B cell (primary cell): ENCODE measurements around the gene UNC79. TPM values are rescaled to one million over a fixed set of nuclear protein-coding genes. Genes with fewer than 3 reads are reported as not detected.
"Not testable (repeated sequence)": the region's sequence is repeated elsewhere in the genome, so short reads cannot be mapped to it uniquely, and the experiment has no call there.

ENCODE experiments used
- ATAC-seq: fragments of 200-7000 bp; cut with Tn5 transposase; one replicate; pipeline ENCODE4 v1.10.0; 2021; ENCODE audit warnings: low read depth, mild to moderate bottlenecking, moderate number of reproducible peaks, moderate library complexity
- CTCF ChIA-PET: fragments of 350-600 bp; sonication (Branson Sonifier 250); formaldehyde crosslinking; loops from one replicate; lab custom pipeline; 2021; ENCODE audit warnings: antibody characterized with exemption, inconsistent platforms; lab: Charles Lee
- POLR2A ChIA-PET: fragments of 350-600 bp; sonication (Branson Sonifier 250); formaldehyde crosslinking; loops from one replicate; lab custom pipeline; 2021; ENCODE audit warnings: antibody characterized with exemption; lab: Charles Lee
- DNase-seq: peaks from one replicate; pipeline ENCODE4 v3.0.0; 2013
- H2AFZ ChIP-seq: 2 replicates; pipeline ENCODE4 v1.6.1; 2012; ENCODE audit warnings: mild to moderate bottlenecking, low read depth, low read length; ENCODE audit not compliant: insufficient read depth, poor library complexity, severe bottlenecking
- H3K27ac ChIP-seq, 2 donors: 1 replicate in 1 of 2; 2 replicates in 1 of 2; pipeline ENCODE4 v1.5.1; 2012 to 2013; ENCODE audit warnings: low read length in 2 of 2, mild to moderate bottlenecking in 2 of 2, moderate library complexity in 1 of 2
- H3K27me3 ChIP-seq, 4 experiments: fragments of 200-600 bp in 1 of 4; sonication (generic) in 1 of 4; replicated peaks in 1 of 4; 1 replicate in 2 of 4; 2 replicates in 2 of 4; pipeline versions ENCODE4 v1.6.1 to v1.7.0; 2013 to 2016; ENCODE audit warnings: low read length in 3 of 4, mild to moderate bottlenecking in 2 of 4, mixed read lengths in 1 of 4, moderate library complexity in 1 of 4; ENCODE audit not compliant: insufficient read depth in 4 of 4, control insufficient read depth in 3 of 4; ENCODE audit errors: control extremely low read depth in 1 of 4
- H3K36me3 ChIP-seq, 2 experiments: replicated peaks in 1 of 2; 1 replicate in 1 of 2; 2 replicates in 1 of 2; pipeline versions ENCODE4 v1.6.1 to v1.7.1; 2013; ENCODE audit warnings: low read length in 1 of 2; ENCODE audit not compliant: insufficient read depth in 2 of 2, control insufficient read depth in 1 of 2; ENCODE audit errors: control extremely low read depth in 1 of 2, extremely low read depth in 1 of 2
- H3K4me1 ChIP-seq, 2 donors: fragments of 200-600 bp in 1 of 2; sonication (generic) in 1 of 2; 1 replicate in 1 of 2; 2 replicates in 1 of 2; pipeline versions ENCODE4 v1.5.1 to v1.6.1; 2013 to 2017; ENCODE audit warnings: low read length in 2 of 2; ENCODE audit not compliant: control insufficient read depth in 2 of 2, insufficient read depth in 2 of 2
- H3K4me2 ChIP-seq: replicated peaks from 2 replicates; pipeline ENCODE3; 2012; ENCODE audit warnings: mild to moderate bottlenecking, low read depth, low read length; ENCODE audit not compliant: poor library complexity, severe bottlenecking
- H3K4me3 ChIP-seq, 5 experiments: fragments of 200-600 bp in 1 of 5; sonication (generic) in 1 of 5; 1 replicate in 3 of 5; 2 replicates in 2 of 5; pipeline versions ENCODE4 v1.5.1 to v1.7.0; 2011 to 2016; ENCODE audit warnings: low read length in 4 of 5, mild to moderate bottlenecking in 4 of 5, low read depth in 2 of 5, control low read depth in 1 of 5, moderate library complexity in 1 of 5; ENCODE audit not compliant: insufficient read depth in 1 of 5; ENCODE audit errors: control extremely low read depth in 1 of 5, extremely low read depth in 1 of 5
- H3K79me2 ChIP-seq: fragments of 200-600 bp; sonication (generic); one replicate; pipeline ENCODE4 v1.6.0; 2016; ENCODE audit warnings: low read length; ENCODE audit not compliant: control insufficient read depth, insufficient read depth
- H3K9ac ChIP-seq: fragments of 200-600 bp; sonication (generic); 2 replicates; pipeline ENCODE4 v1.6.1; 2017; ENCODE audit warnings: mild to moderate bottlenecking, low read length, moderate library complexity
- H3K9me3 ChIP-seq, 3 donors: one replicate each; pipeline versions ENCODE4 v1.6.1 to v1.7.1; 2013; ENCODE audit warnings: low read length in 2 of 3; ENCODE audit not compliant: control insufficient read depth in 2 of 3, insufficient read depth in 1 of 3; ENCODE audit errors: control extremely low read depth in 1 of 3
- H4K20me1 ChIP-seq: 2 replicates; pipeline ENCODE4 v1.6.0; 2012; ENCODE audit warnings: mild to moderate bottlenecking, low read length; ENCODE audit not compliant: insufficient read depth, control insufficient read depth, poor library complexity, severe bottlenecking
- H3K27ac Mint-ChIP-seq: one replicate; pipeline ENCODE4 v1.8.0; 2021; ENCODE audit warnings: mixed read lengths
- H3K27me3 Mint-ChIP-seq: one replicate; pipeline ENCODE4 v1.8.0; 2021; ENCODE audit warnings: mixed read lengths
- H3K4me1 Mint-ChIP-seq: one replicate; pipeline ENCODE4 v1.8.0; 2021; ENCODE audit warnings: mixed read lengths
- H3K4me3 Mint-ChIP-seq: one replicate; pipeline ENCODE4 v1.8.0; 2021; ENCODE audit warnings: mixed read lengths
- H3K9me3 Mint-ChIP-seq: one replicate; pipeline ENCODE4 v1.8.0; 2022; ENCODE audit warnings: mixed read lengths; ENCODE audit not compliant: insufficient read depth
- CTCF ChIP-seq: fragments of 200-600 bp; IDR thresholded peaks from one replicate; pipeline ENCODE4 v1.8.0; 2022; ENCODE audit warnings: antibody characterized with exemption, mild to moderate bottlenecking
- EZH2 ChIP-seq: IDR thresholded peaks from 2 replicates; pipeline ENCODE4 v1.6.1; 2012; ENCODE audit warnings: borderline replicate concordance, low read depth, mild to moderate bottlenecking, moderate library complexity, low read length; ENCODE audit not compliant: insufficient read depth, poor library complexity, severe bottlenecking
- WGBS: methylation state at CpG from one replicate; pipeline ENCODE4 v1.1.5; 2013; ENCODE audit warnings: missing lambda C conversion rate; ENCODE audit not compliant: insufficient coverage; 5-methylcytosine and 5-hydroxymethylcytosine counted together
- intact Hi-C: fragments of 100-400 bp; cut with micrococcal nuclease; formaldehyde crosslinking; loops from one replicate; pipeline ENCODE4 v1.10.0; 2022
- polyA plus RNA-seq: library from polyadenylated mRNA; depleted of rRNA; stranded (reverse); fragments of >200 nt; gene quantifications from 2 replicates; pipeline ENCODE4 v1.2.3, GENCODE V29; 2012
- total RNA-seq, 2 donors: library from RNA; stranded (reverse); fragments of 120-200 nt in 1 of 2; gene quantifications; 1 replicate in 1 of 2; 2 replicates in 1 of 2; pipeline versions ENCODE4 v1.2.3 to v1.2.4, GENCODE V29; 2013 to 2022

UNC79 gene
- total and polyA plus RNA-seq, 2 donors (not counting 1 experiment from before 2014, with no cell fraction given) = 0.04 to 0.15 TPM

DNA sequence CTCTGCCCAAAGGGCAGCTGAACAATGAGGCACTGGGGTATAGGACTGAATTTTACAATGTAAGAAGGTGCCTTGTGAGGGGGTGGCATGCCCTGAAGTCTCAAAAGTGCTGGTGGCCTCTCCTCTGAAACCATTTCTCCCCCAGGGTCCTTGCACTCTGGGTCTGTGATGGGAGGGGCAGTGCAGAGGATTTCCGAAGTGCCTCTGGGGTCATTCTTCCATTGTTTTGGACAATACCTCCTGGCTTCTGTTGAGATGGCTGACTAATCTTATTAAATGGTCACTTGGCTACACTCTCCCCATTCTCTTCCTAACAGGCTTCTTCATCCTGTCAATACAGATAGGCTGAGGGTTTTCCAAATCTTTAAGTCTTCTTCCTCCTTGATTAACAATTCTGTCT, 59.3 kb downstream of the UNC79 start:
- no peak overlapping the region for H3K4me3 Mint-ChIP-seq
- no peak overlapping the region for H3K4me3 ChIP-seq
- no peak overlapping the region for H2AFZ ChIP-seq
- H3K4me2 ChIP-seq = no peak overlapping the region
- H3K9ac ChIP-seq = no peak overlapping the region
- peaks cover 0 to 3% of the 10 kb centered on the region in 2 donors for H3K4me1 ChIP-seq
- H3K9me3 Mint-ChIP-seq = peaks cover 12% of the 10 kb centered on the region
- H3K27ac ChIP-seq = no peak overlapping the region
- no peaks in the 10 kb centered on the region for H4K20me1 ChIP-seq
- H3K27me3 ChIP-seq = peaks cover 0 to 2% (median 0%) of the 10 kb centered on the region in 4 experiments
- DNase-seq (no peak), ATAC-seq (no peak)
- H3K36me3 ChIP-seq = no peaks in the 10 kb centered on the region
- TF ChIP-seq EZH2 = no peak
- TF ChIP-seq CTCF = no peak
- peaks cover 10% of the 10 kb centered on the region for H3K4me1 Mint-ChIP-seq
- peaks cover 0 to 22% (median 19%) of the 10 kb centered on the region in 3 donors for H3K9me3 ChIP-seq
- peaks cover 5% of the 10 kb centered on the region for H3K27me3 Mint-ChIP-seq
- H3K27ac Mint-ChIP-seq = no peak overlapping the region
- ChIA-PET POLR2A (no interaction called here), CTCF (interaction anchor here (0.7 kb wide), 1 partner anchor 117 kb away, joined by 3 read pairs; no protein-coding TSS in a partner anchor)
- H3K79me2 ChIP-seq = no peaks in the 10 kb centered on the region
- no CpG with 5 or more reads among the region's 1 CpG for WGBS
- intact Hi-C loops = no loop called here

GRCh38 chr14:93493054-93493453, 62.3 kb downstream of the UNC79 start:
- Histone ChIP-seq H3K4me2 (no peak overlapping the region), H3K9ac (no peak overlapping the region), H3K4me3 (no peak overlapping the region), H3K27ac (no peak overlapping the region), H3K36me3 (no peaks in the 10 kb centered on the region), H4K20me1 (no peaks in the 10 kb centered on the region), H3K4me1 (peaks cover 0 to 3% of the 10 kb centered on the region in 2 donors), H3K79me2 (no peaks in the 10 kb centered on the region), H3K27me3 (no peaks in the 10 kb centered on the region), H2AFZ (no peak overlapping the region), H3K9me3 (peaks cover 0 to 22% (median 19%) of the 10 kb centered on the region in 3 donors)
- Mint-ChIP-seq H3K4me3 (no peak overlapping the region), H3K27ac (no peak overlapping the region), H3K9me3 (peaks cover 18% of the 10 kb centered on the region), H3K4me1 (peaks cover 10% of the 10 kb centered on the region), H3K27me3 (no peaks in the 10 kb centered on the region)
- POLR2A ChIA-PET = no interaction called here
- WGBS = 93% methylated on average over 5 of the region's 5 CpGs
- TF ChIP-seq CTCF = no peak
- no peak for TF ChIP-seq EZH2
- intact Hi-C loops = no loop called here
- CTCF ChIA-PET = no interaction called here
- ATAC-seq (no peak), DNase-seq (no peak)

DNA sequence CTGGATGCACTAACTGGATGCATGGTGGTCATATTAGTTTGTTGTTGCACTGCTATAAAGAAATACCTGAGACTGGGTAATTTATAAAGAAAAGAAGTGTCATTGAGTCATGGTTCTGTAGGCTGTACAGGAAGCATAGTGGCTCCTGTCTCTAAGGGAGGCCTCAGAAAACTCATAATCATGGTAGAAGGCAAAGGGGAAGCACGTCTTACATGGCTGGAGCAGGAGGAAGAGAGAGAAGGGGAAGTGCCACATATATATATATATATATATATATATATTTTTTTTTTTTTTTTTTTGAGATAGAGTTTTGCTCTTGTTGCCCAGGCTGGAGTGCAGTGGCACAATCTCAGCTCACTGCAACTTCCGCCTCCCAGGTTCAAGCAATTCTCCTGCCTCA, 62.9 kb downstream of the UNC79 start:
- POLR2A ChIA-PET, H3K27me3 Mint-ChIP-seq, H3K4me2 ChIP-seq, H3K27me3 ChIP-seq, H2AFZ ChIP-seq, CTCF ChIA-PET, H3K27ac Mint-ChIP-seq, H3K4me3 Mint-ChIP-seq, H3K4me3 ChIP-seq, intact Hi-C loops, H3K27ac ChIP-seq, H3K9ac ChIP-seq, ATAC-seq, H4K20me1 ChIP-seq, H3K79me2 ChIP-seq, H3K4me1 ChIP-seq, DNase-seq, H3K36me3 ChIP-seq: not testable (repeated sequence)
- no CpG with 5 or more reads among the region's 2 CpGs for WGBS
- Mint-ChIP-seq H3K4me1 (peaks cover 10% of the 10 kb centered on the region), H3K9me3 (peaks cover 18% of the 10 kb centered on the region)
- peaks cover 0 to 22% (median 19%) of the 10 kb centered on the region in 3 donors for H3K9me3 ChIP-seq
